GM18517 (cell line): ENCODE results near the gene MBD4.

Source experiments
- ATAC-seq: cut with Tn5 transposase; IDR thresholded peaks from one replicate; pipeline ENCODE4 v1.9.1; 2021; ENCODE audit warnings: mild to moderate bottlenecking, moderate library complexity; ENCODE audit not compliant: unreplicated experiment

The MBD4 gene

GRCh38 chr3:129432671-129433070, 7.1 kb downstream of the MBD4 start:
- ATAC-seq = no peak

- no peak for ATAC-seq
Measured at GRCh38 chr3:129432036-129432435, 7.7 kb downstream of the MBD4 start.

GRCh38 chr3:129429602-129430001, 10.1 kb downstream of the MBD4 start:
- ATAC-seq = no peak

GRCh38 chr3:129429080-129429451, 10.7 kb downstream of the MBD4 start:
- ATAC-seq = no peak

GRCh38 chr3:129428376-129429079, 11.2 kb downstream of the MBD4 start, which contains the start of gene EFCAB12:
Gene EFCAB12, minus strand, starts transcription at chr3:129428636. Its CDS starts 148 bp downstream, at chr3:129428488.
- peak; percentile 88 for ATAC-seq

- no peak for ATAC-seq
Measured at GRCh38 chr3:129428007-129428375, 11.8 kb downstream of the MBD4 start.

- no peak for ATAC-seq
Measured at GRCh38 chr3:129425619-129426018, 14.1 kb downstream of the MBD4 start.

- no peak for ATAC-seq
Measured at GRCh38 chr3:129425213-129425612, 14.5 kb downstream of the MBD4 start.

- ATAC-seq = peak; percentile 41
Measured at GRCh38 chr3:129424185-129424841, 15.4 kb downstream of the MBD4 start.

GRCh38 chr3:129422897-129423296, 16.9 kb downstream of the MBD4 start:
- no peak for ATAC-seq

- no peak for ATAC-seq
Measured at GRCh38 chr3:129421988-129422745, 17.6 kb downstream of the MBD4 start.

- no peak for ATAC-seq
Measured at GRCh38 chr3:129421236-129421883, 18.4 kb downstream of the MBD4 start.

GRCh38 chr3:129419476-129419875, 20.3 kb downstream of the MBD4 start:
- no peak for ATAC-seq

- no peak for ATAC-seq
Measured at GRCh38 chr3:129418041-129418973, 21.4 kb downstream of the MBD4 start.

- ATAC-seq = no peak
Measured at GRCh38 chr3:129417326-129417725, 22.4 kb downstream of the MBD4 start.

- no peak for ATAC-seq
Measured at GRCh38 chr3:129416415-129416814, 23.3 kb downstream of the MBD4 start.

GRCh38 chr3:129415830-129416229, 23.9 kb downstream of the MBD4 start:
- ATAC-seq = no peak

GRCh38 chr3:129415378-129415777, 24.4 kb downstream of the MBD4 start:
- no peak for ATAC-seq

GRCh38 chr3:129413687-129414506, 25.9 kb downstream of the MBD4 start:
- peak; percentile 65 for ATAC-seq
